Measurements from ENCODE around the gene TTF2.

DNA sequence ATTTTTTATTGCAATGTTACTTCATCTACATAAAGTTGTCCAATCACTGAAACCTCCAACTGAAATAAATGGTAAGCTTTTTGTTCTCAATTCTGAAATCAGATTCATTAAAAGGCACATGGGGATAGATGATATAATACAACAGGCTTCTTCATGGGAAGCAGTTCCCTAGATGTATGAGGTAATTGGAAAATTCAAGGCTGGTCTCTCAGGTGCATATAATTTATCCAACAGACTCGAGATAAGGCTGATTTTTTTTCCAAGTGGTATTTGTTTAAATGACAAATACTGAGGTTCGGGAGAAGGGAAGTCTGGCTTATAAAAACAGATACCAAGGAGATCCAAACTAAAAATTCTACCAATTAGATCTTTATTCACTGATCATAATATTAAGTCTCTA lies 47.2 kb downstream of the TTF2 start:
- TF ChIP-seq, protein P1, sequence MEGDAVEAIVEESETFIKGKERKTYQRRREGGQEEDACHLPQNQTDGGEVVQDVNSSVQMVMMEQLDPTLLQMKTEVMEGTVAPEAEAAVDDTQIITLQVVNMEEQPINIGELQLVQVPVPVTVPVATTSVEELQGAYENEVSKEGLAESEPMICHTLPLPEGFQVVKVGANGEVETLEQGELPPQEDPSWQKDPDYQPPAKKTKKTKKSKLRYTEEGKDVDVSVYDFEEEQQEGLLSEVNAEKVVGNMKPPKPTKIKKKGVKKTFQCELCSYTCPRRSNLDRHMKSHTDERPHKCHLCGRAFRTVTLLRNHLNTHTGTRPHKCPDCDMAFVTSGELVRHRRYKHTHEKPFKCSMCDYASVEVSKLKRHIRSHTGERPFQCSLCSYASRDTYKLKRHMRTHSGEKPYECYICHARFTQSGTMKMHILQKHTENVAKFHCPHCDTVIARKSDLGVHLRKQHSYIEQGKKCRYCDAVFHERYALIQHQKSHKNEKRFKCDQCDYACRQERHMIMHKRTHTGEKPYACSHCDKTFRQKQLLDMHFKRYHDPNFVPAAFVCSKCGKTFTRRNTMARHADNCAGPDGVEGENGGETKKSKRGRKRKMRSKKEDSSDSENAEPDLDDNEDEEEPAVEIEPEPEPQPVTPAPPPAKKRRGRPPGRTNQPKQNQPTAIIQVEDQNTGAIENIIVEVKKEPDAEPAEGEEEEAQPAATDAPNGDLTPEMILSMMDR (conservative IDR thresholded peaks at IDR 0.05; ENCODE audit: low read depth, low read length), result no peak
- no peak for TF ChIP-seq EZH2 (IDR thresholded peaks at IDR 0.05; ENCODE audit: borderline replicate concordance, low read depth, low read length, poor library complexity, severe bottlenecking)
